Urinary bladder (tissue), 4 donors: ENCODE results near the gene KRTAP3-3. TPM values are rescaled to one million over a fixed set of nuclear protein-coding genes. Genes with fewer than 3 reads are reported as not detected.

Experiments
- DNase-seq: peaks from one replicate; pipeline ENCODE4 v3.0.0-alpha.2; 2015; ENCODE audit errors: extremely low spot score
- H3K27ac ChIP-seq: one replicate; pipeline ENCODE4 v1.5.1; 2013; ENCODE audit warnings: low read depth, mild to moderate bottlenecking, moderate library complexity
- H3K36me3 ChIP-seq: one replicate; pipeline ENCODE4 v1.6.1; 2013; ENCODE audit warnings: mild to moderate bottlenecking, moderate library complexity; ENCODE audit not compliant: insufficient read depth
- H3K4me1 ChIP-seq: one replicate; pipeline ENCODE4 v1.6.1; 2013; ENCODE audit warnings: mild to moderate bottlenecking, moderate library complexity; ENCODE audit not compliant: insufficient read depth
- H3K4me3 ChIP-seq: one replicate; pipeline ENCODE4 v1.5.1; 2013; ENCODE audit warnings: low read depth, low read length
- WGBS: extraction: QIAGEN DNeasy Blood & Tissue Kit; methylation state at CpG from one replicate; pipeline ENCODE4 v1.1.7; 2013; 5-methylcytosine and 5-hydroxymethylcytosine counted together
- polyA plus RNA-seq: library from polyadenylated mRNA; stranded (reverse); fragments of 200-250 nt; gene quantifications from one replicate; pipeline ENCODE4 v1.2.3, GENCODE V29; 2013
- total RNA-seq: library from RNA; depleted of rRNA; stranded (reverse); fragments of >200 nt; gene quantifications from one replicate; pipeline ENCODE4 v1.2.3, GENCODE V29; 2014
- donor health status: healthy with polysubstance abuse.
- donor health status: healthy.

KRTAP3-3 gene
- total and polyA plus RNA-seq, 2 donors = not detected

DNA sequence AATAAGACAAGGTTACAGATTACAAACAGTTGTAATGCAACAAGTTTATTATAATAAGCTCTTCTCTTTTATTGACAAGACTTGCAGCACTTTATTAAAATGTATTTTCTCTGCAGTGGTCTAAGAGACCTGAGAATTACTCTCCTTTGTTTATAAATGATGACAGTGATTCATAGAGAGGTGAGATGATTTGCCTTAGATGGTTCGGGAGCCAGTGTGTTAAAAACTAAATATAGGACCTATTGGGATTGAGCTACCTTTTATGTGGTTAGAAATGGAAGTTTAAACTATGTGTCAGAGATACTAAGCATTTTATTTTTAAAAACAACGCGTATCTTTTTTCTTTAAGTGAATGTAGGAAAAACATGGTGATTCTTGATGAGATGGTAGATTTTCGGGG lies 2.9 kb upstream of the KRTAP3-3 start:
- WGBS = 72% methylated on average over 4 of the region's 4 CpGs
- no peaks in the 10 kb centered on the region for H3K36me3 ChIP-seq

DNA sequence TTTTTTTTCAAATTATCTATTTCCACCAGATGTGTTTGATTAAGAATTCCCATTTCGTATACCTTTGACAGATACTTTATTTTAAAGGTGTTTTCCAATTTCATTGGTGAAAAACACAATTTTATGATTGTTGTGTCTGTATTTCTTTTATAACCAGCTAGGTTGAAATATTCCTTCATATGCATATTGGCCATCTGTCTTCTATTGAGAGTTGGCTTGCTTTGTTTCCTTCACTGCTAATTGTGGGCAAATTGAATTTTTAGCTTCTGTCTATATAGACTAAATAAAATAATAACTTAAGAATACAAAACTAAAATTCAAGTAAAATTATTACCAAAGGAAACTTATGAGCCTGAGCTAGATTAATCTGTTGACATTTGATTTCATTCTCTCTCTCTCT lies 1.2 kb upstream of the KRTAP3-3 start:
- no peak for DNase-seq
- Histone ChIP-seq H3K36me3 (no peaks in the 10 kb centered on the region), H3K4me1 (no peaks in the 10 kb centered on the region), H3K4me3 (no peak overlapping the region), H3K27ac (no peak overlapping the region)
- WGBS = 33% methylated on average over 1 of the region's 1 CpG

More for the DNA sequence above, 2.9 kb upstream of the KRTAP3-3 start:
- Histone ChIP-seq H3K4me3 (no peak overlapping the region), H3K27ac (no peak overlapping the region), H3K4me1 (no peaks in the 10 kb centered on the region)
- no peak for DNase-seq

- Histone ChIP-seq H3K4me3 (no peak overlapping the region), H3K4me1 (no peaks in the 10 kb centered on the region), H3K36me3 (no peaks in the 10 kb centered on the region), H3K27ac (no peak overlapping the region)
- no peak for DNase-seq
- 88% methylated on average over 2 of the region's 2 CpGs for WGBS
Measured at GRCh38 chr17:40993084-40993483, 880 bp downstream of the KRTAP3-3 start.

GRCh38 chr17:40992666-40993065 lies 1.3 kb downstream of the KRTAP3-3 start:
- Histone ChIP-seq H3K27ac (no peak overlapping the region), H3K36me3 (no peaks in the 10 kb centered on the region), H3K4me1 (no peaks in the 10 kb centered on the region), H3K4me3 (no peak overlapping the region)
- DNase-seq = no peak
- 81% methylated on average over 3 of the region's 3 CpGs for WGBS

DNA sequence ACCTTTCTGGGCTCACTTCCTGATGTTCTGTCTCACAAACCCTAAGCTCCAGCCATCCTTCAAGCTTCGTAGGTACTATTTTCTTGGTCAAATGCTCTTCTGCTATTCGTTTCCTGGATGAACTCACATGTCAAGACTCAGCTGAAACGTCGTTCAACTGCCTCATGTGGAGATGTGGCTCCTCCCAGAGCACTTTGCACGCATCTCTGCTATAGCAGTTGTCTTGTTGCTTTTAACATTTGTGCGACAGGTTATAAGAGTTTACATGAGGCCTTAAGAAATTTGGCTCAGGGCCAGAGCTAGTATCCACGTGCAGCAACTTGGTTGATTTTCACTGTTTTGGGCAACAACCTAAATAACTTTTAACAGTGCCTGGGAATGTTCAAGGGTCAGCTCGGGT lies 7.0 kb downstream of the KRTAP3-3 start:
- no peaks in the 10 kb centered on the region for H3K4me1 ChIP-seq
- no peak overlapping the region for H3K27ac ChIP-seq
- 47% methylated on average over 8 of the region's 8 CpGs for WGBS
- H3K36me3 ChIP-seq = no peaks in the 10 kb centered on the region
- DNase-seq = no peak
- H3K4me3 ChIP-seq = no peak overlapping the region

GRCh38 chr17:40984226-40984625 lies 9.7 kb downstream of the KRTAP3-3 start, which contains the start of gene KRT40:
KRT40 (minus strand) TSS chr17:40984326; CDS start chr17:40984273, 53 bp downstream.
- no peak for DNase-seq
- 17% methylated on average over 3 of the region's 3 CpGs for WGBS
- H3K4me3 ChIP-seq = no peak within 1 kb of the TSS
- no peaks in the 10 kb centered on the region for H3K4me1 ChIP-seq
- H3K36me3 ChIP-seq = no peaks in the 10 kb centered on the region
- no peak within 1 kb of the TSS for H3K27ac ChIP-seq

DNA sequence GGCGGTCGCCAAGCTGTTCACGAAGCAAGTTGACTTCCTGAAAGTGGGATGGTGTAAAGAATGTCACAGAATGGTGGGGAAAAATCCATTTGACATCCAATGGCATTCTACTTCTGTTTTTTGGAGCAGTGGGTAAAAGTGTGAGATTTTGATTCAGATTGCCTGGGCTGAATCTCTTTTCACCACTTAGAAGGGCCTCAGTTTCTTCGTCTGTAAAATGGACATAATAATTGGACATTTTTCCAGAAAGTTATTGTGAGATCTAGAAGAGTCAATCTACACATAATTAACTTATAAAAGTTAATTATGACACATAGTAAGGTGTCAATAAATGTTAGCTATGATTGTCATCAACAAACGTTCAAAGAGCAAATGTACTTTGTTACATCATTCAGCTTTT lies 12.8 kb downstream of the KRTAP3-3 start:
- H3K4me3 ChIP-seq = no peak overlapping the region
- DNase-seq = no peak

DNA sequence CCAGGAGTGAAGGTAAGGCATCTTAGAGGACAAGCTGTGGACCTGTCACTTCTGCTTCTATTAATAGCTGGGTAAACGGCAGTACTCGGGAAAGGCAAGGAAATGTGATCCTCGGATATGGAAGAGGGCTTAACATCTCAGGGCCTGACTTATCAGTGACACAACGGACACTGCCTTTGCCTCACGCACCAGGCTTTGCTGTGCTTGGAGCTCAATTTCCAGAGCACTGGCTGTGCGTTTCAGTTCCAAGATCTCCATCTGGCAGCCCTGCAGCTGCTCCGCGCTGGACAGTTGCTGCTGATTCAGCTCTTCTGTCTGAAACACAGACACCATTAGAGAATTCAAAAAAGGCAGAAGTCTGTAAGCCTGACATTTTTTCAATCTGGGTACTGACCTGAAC lies 13.4 kb downstream of the KRTAP3-3 start:
- WGBS = 16% methylated on average over 8 of the region's 8 CpGs

More for the DNA sequence above, 12.8 kb downstream of the KRTAP3-3 start:
- no peak overlapping the region for H3K27ac ChIP-seq
- no peaks in the 10 kb centered on the region for H3K36me3 ChIP-seq
- no peaks in the 10 kb centered on the region for H3K4me1 ChIP-seq
- WGBS = 49% methylated on average over 5 of the region's 5 CpGs

DNA sequence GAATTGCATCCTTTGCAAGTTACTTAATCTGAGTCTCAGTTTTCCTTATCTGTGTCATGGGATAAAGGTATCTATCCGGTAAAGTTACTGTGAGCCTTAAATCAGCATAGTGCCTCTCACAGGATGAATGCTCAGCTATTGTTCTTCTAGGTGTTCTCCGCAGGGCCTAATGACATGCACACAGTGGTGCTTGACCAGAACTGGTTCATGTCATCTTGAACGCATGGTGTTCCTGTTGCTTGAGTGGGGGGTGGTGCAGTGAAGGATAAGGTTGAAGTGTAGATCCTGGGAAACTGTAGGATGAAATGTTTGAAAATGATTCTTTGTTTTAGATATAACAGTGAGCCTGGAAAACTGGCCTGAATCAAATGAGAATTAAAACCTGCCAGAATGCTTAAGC lies 13.8 kb downstream of the KRTAP3-3 start:
- Histone ChIP-seq H3K4me1 (no peaks in the 10 kb centered on the region), H3K27ac (no peak overlapping the region), H3K36me3 (no peaks in the 10 kb centered on the region), H3K4me3 (no peak overlapping the region)
- WGBS = 79% methylated on average over 3 of the region's 3 CpGs
- DNase-seq = no peak

More for the DNA sequence above, 13.4 kb downstream of the KRTAP3-3 start:
- Histone ChIP-seq H3K36me3 (no peaks in the 10 kb centered on the region), H3K4me3 (no peak overlapping the region), H3K27ac (no peak overlapping the region), H3K4me1 (no peaks in the 10 kb centered on the region)
- no peak for DNase-seq

DNA sequence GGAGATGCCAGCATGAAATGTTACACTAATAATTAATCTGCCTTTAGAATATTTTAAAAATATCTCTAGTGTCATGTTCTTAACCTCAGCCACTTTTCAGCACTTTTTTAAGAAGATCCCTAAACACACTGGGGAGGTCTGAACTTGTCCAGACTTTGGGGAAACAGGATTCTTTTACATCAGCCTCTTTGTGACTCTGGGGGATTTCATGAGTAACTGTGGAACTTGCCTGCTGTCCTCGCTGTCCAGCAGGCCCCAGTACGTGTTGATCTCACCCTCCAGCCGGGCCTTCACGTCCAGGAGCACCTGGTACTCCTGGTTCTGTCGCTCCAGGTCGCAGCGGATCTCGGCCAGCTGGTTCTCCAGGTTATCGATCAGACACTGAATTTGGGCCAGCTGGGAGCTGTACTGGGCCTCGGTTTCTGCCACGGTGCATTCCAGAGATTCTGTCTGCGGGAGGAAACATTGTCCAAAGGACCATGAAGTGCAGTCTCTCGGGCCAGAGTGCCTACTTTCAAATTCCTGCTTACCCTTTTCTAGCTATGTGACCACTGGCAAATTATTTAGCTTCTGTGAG lies 15.3 kb downstream of the KRTAP3-3 start:
- 71% methylated on average over 13 of the region's 13 CpGs for WGBS
- DNase-seq = no peak

DNA sequence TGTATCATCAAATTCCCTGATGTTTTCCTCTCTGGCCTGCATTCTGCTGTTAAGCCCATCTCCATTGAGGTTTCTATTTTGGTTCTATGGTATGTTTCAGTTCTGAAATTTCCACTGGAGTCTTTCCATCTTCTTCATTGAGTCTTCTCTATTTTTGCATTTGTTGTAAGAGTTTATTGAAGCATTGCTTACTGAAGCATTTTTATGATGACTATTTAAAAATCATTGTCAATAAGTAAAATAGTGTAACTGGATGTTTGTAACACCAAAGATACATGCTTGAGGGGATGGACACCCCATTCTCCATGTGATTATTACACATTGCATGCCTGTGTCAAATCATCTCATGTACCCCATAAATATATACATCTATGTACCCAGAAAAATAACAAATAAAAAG lies 18.4 kb downstream of the KRTAP3-3 start:
- H3K4me3 ChIP-seq = no peak overlapping the region
- DNase-seq = no peak
- no peak overlapping the region for H3K27ac ChIP-seq

More for the DNA sequence above, 15.3 kb downstream of the KRTAP3-3 start:
- Histone ChIP-seq H3K4me1 (no peaks in the 10 kb centered on the region), H3K27ac (no peak overlapping the region), H3K4me3 (no peak overlapping the region), H3K36me3 (no peaks in the 10 kb centered on the region)

GRCh38 chr17:40974366-40974765 lies 19.6 kb downstream of the KRTAP3-3 start:
- no peak for DNase-seq
- 88% methylated on average over 3 of the region's 3 CpGs for WGBS
- Histone ChIP-seq H3K27ac (no peak overlapping the region), H3K36me3 (no peaks in the 10 kb centered on the region), H3K4me1 (no peaks in the 10 kb centered on the region), H3K4me3 (no peak overlapping the region)

More for the DNA sequence above, 18.4 kb downstream of the KRTAP3-3 start:
- Histone ChIP-seq H3K36me3 (no peaks in the 10 kb centered on the region), H3K4me1 (no peaks in the 10 kb centered on the region)

- no peak for DNase-seq
- Histone ChIP-seq H3K36me3 (no peaks in the 10 kb centered on the region), H3K4me3 (no peak overlapping the region), H3K4me1 (no peaks in the 10 kb centered on the region), H3K27ac (no peak overlapping the region)
- WGBS = 67% methylated on average over 1 of the region's 1 CpG
Measured at GRCh38 chr17:40967582-40967981, 26.4 kb downstream of the KRTAP3-3 start.

DNA sequence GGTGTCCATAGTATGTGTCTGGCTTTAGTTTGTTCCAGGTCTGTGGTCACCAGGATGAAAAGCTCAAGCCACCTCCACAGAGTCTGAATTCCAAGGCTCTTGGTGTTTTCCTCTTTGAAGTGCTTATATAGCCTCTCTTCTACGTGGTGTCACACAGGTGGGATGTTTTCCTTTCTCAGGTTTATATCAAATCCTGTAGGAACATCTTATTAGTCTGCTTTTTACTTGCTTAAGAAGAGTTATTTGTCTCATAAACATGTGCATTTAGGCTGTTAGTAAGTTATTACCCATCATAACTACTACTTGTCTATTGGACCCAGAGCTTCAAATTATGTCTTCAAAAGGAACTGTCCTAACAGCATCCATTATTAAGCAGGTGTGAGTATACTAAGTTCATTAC lies 27.1 kb downstream of the KRTAP3-3 start, which contains the start of gene KRT39:
KRT39 (minus strand) TSS at position 101 of the 400 bp plus-strand sequence; CDS start at position 9, 92 bp downstream.
- no peak for DNase-seq
- Histone ChIP-seq H3K4me3 (no peak within 1 kb of the TSS), H3K36me3 (no peaks in the 10 kb centered on the region), H3K4me1 (no peaks in the 10 kb centered on the region), H3K27ac (no peak within 1 kb of the TSS)
- WGBS = 44% methylated on average over 1 of the region's 1 CpG

DNA sequence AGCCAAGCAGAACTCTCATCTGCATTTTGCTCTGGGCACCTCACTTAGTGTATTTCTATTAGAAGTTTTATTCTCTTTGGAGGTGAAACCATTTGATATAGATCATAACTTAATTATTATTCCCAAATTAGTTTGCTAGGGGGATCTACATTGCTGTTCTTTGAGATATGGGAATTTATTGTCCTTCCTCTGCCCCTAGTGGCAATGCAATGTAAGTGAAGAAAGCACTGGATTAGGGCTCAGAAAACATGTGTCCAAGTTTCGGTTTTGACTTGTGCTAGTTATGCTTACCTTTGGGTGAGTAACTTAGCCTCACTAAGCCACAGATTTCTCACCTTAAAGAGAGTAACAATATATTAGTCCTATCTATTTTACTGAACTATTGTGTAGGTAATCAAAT lies 30.1 kb downstream of the KRTAP3-3 start:
- Histone ChIP-seq H3K4me3 (no peak overlapping the region), H3K4me1 (no peaks in the 10 kb centered on the region), H3K36me3 (no peaks in the 10 kb centered on the region), H3K27ac (no peak overlapping the region)
- WGBS = 60% methylated on average over 1 of the region's 1 CpG
- no peak for DNase-seq
